ENCODE data around the gene SECISBP2.
A peak's percentile ranks its signal among the peaks of the same experiment; 100 is the strongest.

The SECISBP2 gene, protein sequence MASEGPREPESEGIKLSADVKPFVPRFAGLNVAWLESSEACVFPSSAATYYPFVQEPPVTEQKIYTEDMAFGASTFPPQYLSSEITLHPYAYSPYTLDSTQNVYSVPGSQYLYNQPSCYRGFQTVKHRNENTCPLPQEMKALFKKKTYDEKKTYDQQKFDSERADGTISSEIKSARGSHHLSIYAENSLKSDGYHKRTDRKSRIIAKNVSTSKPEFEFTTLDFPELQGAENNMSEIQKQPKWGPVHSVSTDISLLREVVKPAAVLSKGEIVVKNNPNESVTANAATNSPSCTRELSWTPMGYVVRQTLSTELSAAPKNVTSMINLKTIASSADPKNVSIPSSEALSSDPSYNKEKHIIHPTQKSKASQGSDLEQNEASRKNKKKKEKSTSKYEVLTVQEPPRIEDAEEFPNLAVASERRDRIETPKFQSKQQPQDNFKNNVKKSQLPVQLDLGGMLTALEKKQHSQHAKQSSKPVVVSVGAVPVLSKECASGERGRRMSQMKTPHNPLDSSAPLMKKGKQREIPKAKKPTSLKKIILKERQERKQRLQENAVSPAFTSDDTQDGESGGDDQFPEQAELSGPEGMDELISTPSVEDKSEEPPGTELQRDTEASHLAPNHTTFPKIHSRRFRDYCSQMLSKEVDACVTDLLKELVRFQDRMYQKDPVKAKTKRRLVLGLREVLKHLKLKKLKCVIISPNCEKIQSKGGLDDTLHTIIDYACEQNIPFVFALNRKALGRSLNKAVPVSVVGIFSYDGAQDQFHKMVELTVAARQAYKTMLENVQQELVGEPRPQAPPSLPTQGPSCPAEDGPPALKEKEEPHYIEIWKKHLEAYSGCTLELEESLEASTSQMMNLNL

DNA sequence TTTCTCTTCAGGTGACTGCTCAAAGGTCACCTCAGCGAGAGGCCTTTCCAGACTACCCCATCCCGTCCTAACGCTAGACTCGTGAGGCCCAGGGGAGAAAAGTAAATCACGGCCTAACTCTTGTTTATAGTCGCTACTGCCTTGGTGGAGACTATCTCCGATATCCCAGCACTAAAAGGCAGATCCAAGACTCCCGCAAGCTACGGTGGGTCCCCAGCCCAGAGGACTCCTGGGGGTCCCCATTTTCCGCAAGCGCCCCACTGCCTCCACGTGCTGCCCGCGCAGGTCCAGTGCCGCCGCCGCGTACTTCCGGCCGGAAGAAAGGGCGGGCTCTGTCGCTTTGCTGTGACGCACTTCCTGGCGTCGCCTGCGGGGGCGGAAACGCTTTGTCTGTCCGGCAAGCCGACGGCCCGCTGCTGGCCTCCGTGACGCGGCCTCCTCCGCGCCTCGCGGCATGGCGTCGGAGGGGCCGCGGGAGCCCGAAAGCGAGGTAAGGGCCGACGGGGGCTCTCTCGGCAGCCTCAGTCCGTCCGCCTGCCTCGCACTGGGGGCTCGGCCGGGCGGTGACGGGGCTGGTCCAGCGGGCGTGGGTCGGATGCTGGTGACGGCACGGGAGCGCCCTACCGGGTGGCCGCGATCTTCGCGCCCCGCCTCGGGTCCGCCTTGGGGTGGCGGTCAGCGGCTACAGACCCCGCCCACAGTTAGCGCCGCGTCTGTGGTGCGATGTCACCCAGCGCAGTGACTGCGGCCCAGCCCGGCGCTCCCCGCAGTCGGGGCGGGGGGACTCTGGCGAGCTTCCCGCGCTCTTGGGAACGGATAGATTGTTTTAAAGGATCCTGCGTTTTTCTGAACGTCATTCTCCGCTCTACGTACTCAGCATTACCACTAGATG is at the start of gene SECISBP2:
TSS of gene SECISBP2 (plus strand) at position 378 of the 892 bp plus-strand sequence. CDS start at position 455, 77 bp downstream.
- TF ChIP-seq NFIC (IDR thresholded peaks at IDR 0.05) (no peak; the same call in 1 of the 2 replicates), TAF1 (IDR thresholded peaks at IDR 0.05; ENCODE audit: low read depth) (peak; percentile 53), RAD21 (IDR thresholded peaks at IDR 0.05; ENCODE audit: low read depth) (peak; percentile 56; the same call in 1 of the 2 replicates), ZBTB7A (IDR thresholded peaks at IDR 0.05; ENCODE audit: low read depth) (peak; percentile 76; the same call in 1 of the 2 replicates), FOXM1 (IDR thresholded peaks at IDR 0.05; ENCODE audit: borderline replicate concordance, low read depth) (no peak), EP300 (IDR thresholded peaks at IDR 0.05; ENCODE audit: borderline replicate concordance) (no peak), TCF12 (IDR thresholded peaks at IDR 0.05; ENCODE audit: low read depth) (peak; percentile 76), TEAD4 (IDR thresholded peaks at IDR 0.05) (peak; percentile 21; the same call in 1 of the 2 replicates), CEBPB (IDR thresholded peaks at IDR 0.05) (no peak; the same call in 1 of the 2 replicates), YY1 (IDR thresholded peaks at IDR 0.05; ENCODE audit: low read depth) (peak; percentile 46; the same call in 1 of the 2 replicates), CREB1 (IDR thresholded peaks at IDR 0.05; ENCODE audit: low read depth) (peak; percentile 93), EGR1 (IDR thresholded peaks at IDR 0.05) (peak; percentile 99)
- TF ChIP-seq, protein P1, sequence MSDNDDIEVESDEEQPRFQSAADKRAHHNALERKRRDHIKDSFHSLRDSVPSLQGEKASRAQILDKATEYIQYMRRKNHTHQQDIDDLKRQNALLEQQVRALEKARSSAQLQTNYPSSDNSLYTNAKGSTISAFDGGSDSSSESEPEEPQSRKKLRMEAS (IDR thresholded peaks at IDR 0.05), result peak; percentile 99
- TF ChIP-seq, protein P2, sequence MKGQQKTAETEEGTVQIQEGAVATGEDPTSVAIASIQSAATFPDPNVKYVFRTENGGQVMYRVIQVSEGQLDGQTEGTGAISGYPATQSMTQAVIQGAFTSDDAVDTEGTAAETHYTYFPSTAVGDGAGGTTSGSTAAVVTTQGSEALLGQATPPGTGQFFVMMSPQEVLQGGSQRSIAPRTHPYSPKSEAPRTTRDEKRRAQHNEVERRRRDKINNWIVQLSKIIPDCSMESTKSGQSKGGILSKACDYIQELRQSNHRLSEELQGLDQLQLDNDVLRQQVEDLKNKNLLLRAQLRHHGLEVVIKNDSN (IDR thresholded peaks at IDR 0.05), result peak; percentile 78
- TF ChIP-seq, protein P3, sequence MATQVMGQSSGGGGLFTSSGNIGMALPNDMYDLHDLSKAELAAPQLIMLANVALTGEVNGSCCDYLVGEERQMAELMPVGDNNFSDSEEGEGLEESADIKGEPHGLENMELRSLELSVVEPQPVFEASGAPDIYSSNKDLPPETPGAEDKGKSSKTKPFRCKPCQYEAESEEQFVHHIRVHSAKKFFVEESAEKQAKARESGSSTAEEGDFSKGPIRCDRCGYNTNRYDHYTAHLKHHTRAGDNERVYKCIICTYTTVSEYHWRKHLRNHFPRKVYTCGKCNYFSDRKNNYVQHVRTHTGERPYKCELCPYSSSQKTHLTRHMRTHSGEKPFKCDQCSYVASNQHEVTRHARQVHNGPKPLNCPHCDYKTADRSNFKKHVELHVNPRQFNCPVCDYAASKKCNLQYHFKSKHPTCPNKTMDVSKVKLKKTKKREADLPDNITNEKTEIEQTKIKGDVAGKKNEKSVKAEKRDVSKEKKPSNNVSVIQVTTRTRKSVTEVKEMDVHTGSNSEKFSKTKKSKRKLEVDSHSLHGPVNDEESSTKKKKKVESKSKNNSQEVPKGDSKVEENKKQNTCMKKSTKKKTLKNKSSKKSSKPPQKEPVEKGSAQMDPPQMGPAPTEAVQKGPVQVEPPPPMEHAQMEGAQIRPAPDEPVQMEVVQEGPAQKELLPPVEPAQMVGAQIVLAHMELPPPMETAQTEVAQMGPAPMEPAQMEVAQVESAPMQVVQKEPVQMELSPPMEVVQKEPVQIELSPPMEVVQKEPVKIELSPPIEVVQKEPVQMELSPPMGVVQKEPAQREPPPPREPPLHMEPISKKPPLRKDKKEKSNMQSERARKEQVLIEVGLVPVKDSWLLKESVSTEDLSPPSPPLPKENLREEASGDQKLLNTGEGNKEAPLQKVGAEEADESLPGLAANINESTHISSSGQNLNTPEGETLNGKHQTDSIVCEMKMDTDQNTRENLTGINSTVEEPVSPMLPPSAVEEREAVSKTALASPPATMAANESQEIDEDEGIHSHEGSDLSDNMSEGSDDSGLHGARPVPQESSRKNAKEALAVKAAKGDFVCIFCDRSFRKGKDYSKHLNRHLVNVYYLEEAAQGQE (IDR thresholded peaks at IDR 0.05; ENCODE audit: low read depth), result no peak

DNA sequence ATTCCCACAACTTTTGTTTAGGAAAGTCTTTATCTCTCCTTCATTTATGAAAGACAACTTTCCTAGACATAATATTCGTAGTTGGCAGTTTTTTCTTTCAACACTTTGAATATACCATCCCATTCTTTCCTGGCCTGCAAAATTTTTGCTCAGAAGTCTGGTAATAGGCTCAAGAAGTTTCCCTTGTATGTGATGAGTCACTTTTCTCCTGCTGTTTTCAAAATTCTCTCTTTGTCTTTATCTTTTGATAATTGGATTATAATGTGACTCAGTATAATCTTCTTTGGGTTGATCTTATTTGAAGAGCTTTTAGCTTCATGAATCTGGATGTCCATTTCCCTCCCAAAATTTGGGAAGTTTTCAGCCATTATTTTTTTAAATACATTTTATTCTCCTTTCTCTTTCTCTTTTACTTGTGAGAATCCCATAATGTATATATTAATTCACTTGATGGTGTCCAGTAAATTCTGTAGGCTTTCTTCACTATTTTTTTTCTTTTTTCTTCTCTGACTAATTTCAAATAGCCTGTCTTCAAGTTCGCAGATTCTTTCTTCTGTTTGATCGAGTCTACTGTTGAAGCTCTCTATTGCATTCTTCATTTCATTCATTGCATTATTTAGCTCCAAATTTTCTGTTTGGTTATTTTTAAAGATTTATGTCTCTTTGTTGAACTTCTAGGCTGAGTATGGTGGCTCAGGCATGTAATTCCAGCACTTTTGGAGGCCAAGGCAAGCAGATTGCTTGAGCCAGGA is 44.6 kb upstream of the SECISBP2 start:
- TF ChIP-seq, protein P3 (IDR thresholded peaks at IDR 0.05; ENCODE audit: low read depth), result no peak
- TF ChIP-seq TAF1 (IDR thresholded peaks at IDR 0.05; ENCODE audit: low read depth) (no peak), TEAD4 (IDR thresholded peaks at IDR 0.05) (no peak), CREB1 (IDR thresholded peaks at IDR 0.05; ENCODE audit: low read depth) (no peak), ZBTB7A (IDR thresholded peaks at IDR 0.05; ENCODE audit: low read depth) (no peak), FOXM1 (IDR thresholded peaks at IDR 0.05; ENCODE audit: borderline replicate concordance, low read depth) (no peak), EP300 (IDR thresholded peaks at IDR 0.05; ENCODE audit: borderline replicate concordance) (no peak), YY1 (IDR thresholded peaks at IDR 0.05; ENCODE audit: low read depth) (no peak), TCF12 (IDR thresholded peaks at IDR 0.05; ENCODE audit: low read depth) (no peak), EGR1 (IDR thresholded peaks at IDR 0.05) (no peak), CEBPB (IDR thresholded peaks at IDR 0.05) (no peak), NFIC (IDR thresholded peaks at IDR 0.05) (no peak), RAD21 (IDR thresholded peaks at IDR 0.05; ENCODE audit: low read depth) (no peak)
- TF ChIP-seq, protein P1 (IDR thresholded peaks at IDR 0.05), result no peak
- TF ChIP-seq, protein P2 (IDR thresholded peaks at IDR 0.05), result no peak

DNA sequence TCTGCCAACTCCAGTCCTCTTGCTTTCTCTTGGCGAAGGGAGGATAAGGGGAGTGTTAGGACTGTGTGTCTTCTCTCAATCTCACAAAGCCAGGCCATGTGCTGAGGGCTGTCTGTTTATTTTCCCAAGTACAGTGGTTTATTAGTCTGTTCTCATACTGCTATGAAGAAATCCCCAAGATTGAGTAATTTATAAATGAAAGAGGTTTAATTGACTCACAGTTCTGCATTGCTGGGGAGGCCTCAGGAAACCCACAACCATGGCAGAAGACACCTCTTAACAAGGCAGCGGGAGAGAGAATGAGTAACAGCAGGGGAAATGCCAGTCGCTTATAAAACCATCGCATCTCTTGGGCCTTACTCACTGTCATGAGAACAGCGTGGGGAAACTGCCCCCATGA is 43.5 kb upstream of the SECISBP2 start:
- TF ChIP-seq ZBTB7A (IDR thresholded peaks at IDR 0.05; ENCODE audit: low read depth) (no peak), FOXM1 (IDR thresholded peaks at IDR 0.05; ENCODE audit: borderline replicate concordance, low read depth) (no peak), RAD21 (IDR thresholded peaks at IDR 0.05; ENCODE audit: low read depth) (no peak), CREB1 (IDR thresholded peaks at IDR 0.05; ENCODE audit: low read depth) (no peak), TEAD4 (IDR thresholded peaks at IDR 0.05) (no peak), EP300 (IDR thresholded peaks at IDR 0.05; ENCODE audit: borderline replicate concordance) (no peak), TCF12 (IDR thresholded peaks at IDR 0.05; ENCODE audit: low read depth) (no peak), CEBPB (IDR thresholded peaks at IDR 0.05) (no peak), EGR1 (IDR thresholded peaks at IDR 0.05) (no peak), NFIC (IDR thresholded peaks at IDR 0.05) (no peak), TAF1 (IDR thresholded peaks at IDR 0.05; ENCODE audit: low read depth) (no peak), YY1 (IDR thresholded peaks at IDR 0.05; ENCODE audit: low read depth) (no peak)
- TF ChIP-seq, protein P2 (IDR thresholded peaks at IDR 0.05), result no peak
- TF ChIP-seq, protein P1 (IDR thresholded peaks at IDR 0.05), result no peak
- TF ChIP-seq, protein P3 (IDR thresholded peaks at IDR 0.05; ENCODE audit: low read depth), result no peak

Measured in Ishikawa (cell line).